Activated T-cell treated with anti-CD3 and anti-CD28 coated beads, Interleukin-2, amount 50 U/mL, for 48 hours (primary cell): ENCODE data around the gene IL1RAPL1.

ENCODE experiments used
- DNase-seq, 2 experiments: peaks; one replicate each; pipeline ENCODE4 v3.0.0-alpha.2; 2020

The IL1RAPL1 gene

DNA sequence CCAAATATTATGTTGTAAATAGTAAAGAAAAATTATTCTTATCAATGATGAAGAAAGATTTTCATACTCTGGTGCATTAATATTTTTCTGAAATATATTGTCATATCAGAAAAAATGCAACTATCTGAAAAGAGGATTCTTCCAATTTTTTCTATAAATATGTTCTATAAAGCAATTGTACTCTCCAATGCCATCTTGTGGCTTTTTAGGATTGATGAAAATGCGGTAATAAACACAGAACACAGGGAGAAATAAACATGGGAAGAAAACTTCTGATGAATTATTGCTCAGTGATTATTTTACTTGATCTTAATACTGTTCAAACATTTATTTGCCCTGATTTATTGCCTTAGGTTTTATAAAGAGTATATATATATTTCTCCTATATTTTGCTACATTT lies 215.4 kb downstream of the IL1RAPL1 start:
- DNase-seq = no peak

GRCh38 chrX:28835991-28836390 lies 248.7 kb downstream of the IL1RAPL1 start:
- DNase-seq = no peak

- no peak for DNase-seq
Measured at GRCh38 chrX:28843817-28844216, 256.6 kb downstream of the IL1RAPL1 start.

DNA sequence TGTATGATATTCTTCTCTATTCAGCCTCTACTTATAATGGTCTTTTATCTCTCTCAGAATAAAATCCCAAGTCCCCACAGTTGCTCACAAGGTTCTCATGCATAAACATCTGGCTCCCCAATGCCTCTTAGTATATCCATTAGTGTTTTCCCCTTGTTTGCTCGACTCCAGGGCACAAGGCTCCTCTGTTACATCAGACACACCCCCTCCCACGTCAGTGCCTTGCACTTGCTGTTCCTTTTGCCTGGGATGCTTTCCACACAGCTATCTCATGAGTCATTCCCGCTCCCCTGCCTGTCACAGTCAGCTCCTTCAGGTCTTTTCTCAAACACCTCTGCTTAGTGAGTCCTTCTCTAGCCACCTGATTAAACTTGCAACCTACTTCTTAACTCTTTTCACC lies 260.2 kb downstream of the IL1RAPL1 start:
- DNase-seq = no peak

GRCh38 chrX:28848707-28849106 lies 261.5 kb downstream of the IL1RAPL1 start:
- DNase-seq = no peak

DNA sequence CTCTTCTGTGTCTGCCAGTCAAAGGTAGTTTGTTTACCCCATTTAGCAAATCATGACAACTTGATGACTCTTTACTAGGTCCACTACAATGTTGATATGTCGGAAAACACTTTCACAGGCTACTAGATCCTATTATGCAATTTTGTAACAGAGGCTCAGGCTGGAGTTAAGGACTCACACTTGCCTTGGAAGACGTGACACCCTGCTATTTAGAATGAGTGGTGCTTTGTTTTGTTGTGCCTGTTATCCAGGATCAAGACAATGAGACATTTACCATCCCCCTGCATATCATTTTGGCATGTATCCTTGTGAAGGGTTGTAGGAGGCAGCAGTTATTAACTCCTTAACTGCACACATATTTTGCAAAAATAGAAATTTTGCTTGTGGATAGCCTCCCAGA lies 263.7 kb downstream of the IL1RAPL1 start:
- no peak for DNase-seq

GRCh38 chrX:28851871-28852270 lies 264.6 kb downstream of the IL1RAPL1 start:
- no peak for DNase-seq

DNA sequence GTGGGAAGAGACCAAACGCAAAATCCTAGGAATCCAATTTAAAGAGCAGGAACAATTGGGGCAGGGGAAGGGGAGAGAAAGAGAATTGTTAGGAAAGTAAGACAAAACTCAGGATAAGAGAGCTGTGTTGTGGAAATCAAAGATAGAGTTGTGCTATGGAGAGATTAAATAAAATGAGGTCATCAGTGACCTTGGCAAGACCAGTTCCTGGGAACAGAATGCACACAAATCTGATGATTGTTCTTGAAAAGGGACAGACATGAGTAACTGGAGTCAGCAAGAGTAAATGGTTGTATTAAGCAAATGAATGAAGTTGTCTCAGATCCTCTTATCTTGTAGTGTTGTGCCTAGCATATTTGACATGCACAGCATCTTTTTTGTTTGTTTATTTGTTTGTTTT lies 267.4 kb downstream of the IL1RAPL1 start:
- DNase-seq = no peak

- no peak for DNase-seq
Measured at GRCh38 chrX:28876408-28876807, 289.2 kb downstream of the IL1RAPL1 start.

- DNase-seq = no peak
Measured at GRCh38 chrX:28876901-28877300, 289.7 kb downstream of the IL1RAPL1 start.

GRCh38 chrX:28880136-28880535 lies 292.9 kb downstream of the IL1RAPL1 start:
- DNase-seq = no peak

- no peak for DNase-seq
Measured at GRCh38 chrX:28884823-28885222, 297.6 kb downstream of the IL1RAPL1 start.

DNA sequence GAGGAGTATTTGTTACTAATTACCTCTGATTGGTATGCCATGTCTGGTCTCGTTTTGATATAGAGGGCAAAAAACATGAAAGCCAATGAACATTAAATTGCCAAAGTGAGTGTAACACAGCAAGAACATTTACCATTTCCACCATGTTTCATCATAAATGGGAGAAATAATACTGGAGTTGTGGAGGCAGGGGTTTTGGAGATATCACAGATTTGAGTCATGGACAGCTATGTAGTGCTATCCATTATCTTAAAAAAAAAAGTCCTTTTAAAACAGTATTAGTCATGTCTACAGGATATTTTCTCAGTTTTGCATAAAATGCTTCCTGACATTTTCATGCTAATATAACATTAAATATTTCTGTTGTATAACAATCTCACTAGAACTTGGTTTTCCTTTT lies 301.2 kb downstream of the IL1RAPL1 start:
- DNase-seq = no peak

- DNase-seq = no peak
Measured at GRCh38 chrX:28889591-28890090, 302.4 kb downstream of the IL1RAPL1 start.

DNA sequence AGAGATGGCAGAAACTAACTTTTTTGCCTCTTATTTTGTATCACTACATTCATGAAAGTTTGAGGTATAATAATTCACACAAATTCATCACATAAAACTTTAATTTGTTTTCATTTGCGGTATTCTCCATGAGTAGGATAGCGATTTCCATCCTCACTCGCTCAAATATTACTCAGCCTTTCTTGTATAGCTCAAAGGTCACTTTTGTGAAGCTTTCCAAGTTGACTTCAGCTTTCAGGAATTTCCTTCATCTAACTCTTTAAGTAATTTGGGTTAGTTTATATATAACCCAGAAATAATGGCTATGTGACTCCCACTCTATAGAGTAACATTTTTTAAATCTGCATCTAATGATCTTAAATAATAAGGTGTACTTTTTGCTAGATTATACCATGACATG lies 314.4 kb downstream of the IL1RAPL1 start:
- no peak for DNase-seq

- DNase-seq = no peak
Measured at GRCh38 chrX:28910487-28910886, 323.2 kb downstream of the IL1RAPL1 start.

DNA sequence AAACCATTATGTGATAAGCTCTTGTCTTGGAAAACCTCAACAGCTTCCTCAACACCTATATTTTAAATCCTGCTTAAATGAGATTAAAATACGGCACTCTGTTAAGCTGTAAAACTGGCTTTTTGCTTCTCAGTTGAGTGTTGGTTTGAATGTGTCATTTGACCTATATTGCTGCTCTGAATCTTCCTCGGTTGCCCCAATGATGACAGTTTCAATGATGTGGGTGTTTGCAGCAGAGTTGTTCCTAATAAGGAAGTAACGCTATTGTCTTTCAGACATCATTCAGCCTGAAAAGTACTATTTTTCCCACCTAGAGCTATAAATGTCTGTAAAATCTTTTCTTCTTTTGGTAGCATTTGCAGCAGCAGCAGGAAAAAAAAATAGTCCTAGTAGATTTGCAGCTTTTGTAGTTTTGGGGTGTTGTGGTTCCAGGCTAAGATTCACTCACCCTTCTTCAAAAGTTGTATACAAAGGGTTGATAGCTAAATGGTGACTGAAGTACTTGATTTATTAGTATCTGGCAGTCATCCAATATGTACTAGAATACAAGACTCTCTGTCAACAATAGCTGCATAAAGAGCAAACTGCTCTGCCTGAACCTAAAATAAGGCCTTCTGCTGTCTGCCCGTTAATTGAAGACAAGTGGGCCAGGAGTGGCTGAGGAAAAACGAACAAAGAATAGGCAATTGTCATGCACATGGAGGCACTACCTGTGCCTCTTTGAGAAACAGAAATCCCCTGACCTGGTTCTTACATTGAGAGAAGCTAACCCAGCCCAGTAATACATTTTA lies 333.1 kb downstream of the IL1RAPL1 start:
- no peak for DNase-seq

- DNase-seq = no peak
Measured at GRCh38 chrX:28922106-28922505, 334.9 kb downstream of the IL1RAPL1 start.

GRCh38 chrX:28946846-28947245 lies 359.6 kb downstream of the IL1RAPL1 start:
- DNase-seq = no peak

GRCh38 chrX:28960063-28960462 lies 372.8 kb downstream of the IL1RAPL1 start:
- DNase-seq = no peak

- no peak for DNase-seq
Measured at GRCh38 chrX:28966331-28966730, 379.1 kb downstream of the IL1RAPL1 start.

- no peak for DNase-seq
Measured at GRCh38 chrX:28969126-28969525, 381.9 kb downstream of the IL1RAPL1 start.

GRCh38 chrX:28979877-28980276 lies 392.6 kb downstream of the IL1RAPL1 start:
- no peak for DNase-seq

DNA sequence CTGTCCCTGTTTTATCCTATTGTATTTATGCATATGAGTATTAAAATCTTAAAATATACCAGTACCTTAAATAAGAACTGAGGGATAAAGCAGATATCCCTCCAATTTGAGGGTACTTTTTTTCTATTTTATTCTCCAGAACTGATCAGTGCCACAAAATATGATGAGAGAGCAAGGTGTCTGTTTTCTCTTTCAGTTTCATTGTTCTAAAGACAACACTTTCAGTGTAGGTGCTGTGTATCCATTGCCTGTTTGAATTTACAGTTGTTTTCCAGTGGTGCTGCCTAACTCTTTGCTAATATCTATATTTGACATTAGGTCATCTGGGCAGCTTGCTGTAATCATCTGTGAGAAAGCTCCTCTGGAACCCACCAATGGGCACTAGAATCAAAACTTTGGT lies 394.7 kb downstream of the IL1RAPL1 start:
- no peak for DNase-seq

GRCh38 chrX:28988246-28988645 lies 401.0 kb downstream of the IL1RAPL1 start:
- DNase-seq = no peak
